GM18870 (cell line): ENCODE measurements around the gene ZYX.
A peak's percentile ranks its signal among the peaks of the same experiment; 100 is the strongest.

Source experiments
- ATAC-seq: cut with Tn5 transposase; IDR thresholded peaks from one replicate; pipeline ENCODE4 v1.9.1; 2021; ENCODE audit warnings: moderate library complexity; ENCODE audit not compliant: unreplicated experiment

ZYX gene

GRCh38 chr7:143380646-143381426, at the start of gene ZYX:
Gene ZYX (plus strand): TSS chr7:143381345. CDS start chr7:143381572, 227 bp downstream.
- peak; percentile 52 for ATAC-seq

GRCh38 chr7:143334244-143334643, 46.9 kb upstream of the ZYX start:
- ATAC-seq: no peak

GRCh38 chr7:143337216-143337615, 43.9 kb upstream of the ZYX start:
- no peak for ATAC-seq

- no peak for ATAC-seq
Measured at GRCh38 chr7:143341842-143342241, 39.3 kb upstream of the ZYX start.

- no peak for ATAC-seq
Measured at GRCh38 chr7:143343596-143343995, 37.5 kb upstream of the ZYX start.

GRCh38 chr7:143345428-143345900, 35.7 kb upstream of the ZYX start:
- ATAC-seq: no peak

GRCh38 chr7:143346018-143346417, 35.1 kb upstream of the ZYX start:
- ATAC-seq: no peak

GRCh38 chr7:143347950-143348349, 33.2 kb upstream of the ZYX start:
- no peak for ATAC-seq

GRCh38 chr7:143351060-143351459, 30.1 kb upstream of the ZYX start:
- ATAC-seq: no peak

- no peak for ATAC-seq
Measured at GRCh38 chr7:143351574-143351973, 29.6 kb upstream of the ZYX start.

GRCh38 chr7:143352531-143353002, 28.6 kb upstream of the ZYX start:
- ATAC-seq: no peak

GRCh38 chr7:143354376-143354775, 26.8 kb upstream of the ZYX start:
- no peak for ATAC-seq

- ATAC-seq: no peak
Measured at GRCh38 chr7:143354965-143355364, 26.2 kb upstream of the ZYX start.

GRCh38 chr7:143355450-143356385, 25.4 kb upstream of the ZYX start:
- ATAC-seq: no peak

- no peak for ATAC-seq
Measured at GRCh38 chr7:143356414-143357050, 24.6 kb upstream of the ZYX start.

- no peak for ATAC-seq
Measured at GRCh38 chr7:143358626-143359025, 22.5 kb upstream of the ZYX start.

GRCh38 chr7:143359771-143360353, 21.3 kb upstream of the ZYX start:
- no peak for ATAC-seq

GRCh38 chr7:143360788-143361551, 20.2 kb upstream of the ZYX start:
- no peak for ATAC-seq

GRCh38 chr7:143361552-143362130, 19.5 kb upstream of the ZYX start:
- ATAC-seq: no peak
